Keratinocyte (primary cell): Measurements from ENCODE around the gene VRK3. TPM values are rescaled to one million over a fixed set of nuclear protein-coding genes. Genes with fewer than 3 reads are reported as not detected.

ENCODE experiments used
- DNase-seq: peaks from one replicate; pipeline ENCODE4 v3.0.0-alpha.2; 2011; ENCODE audit warnings: low read depth, missing footprints, low spot score
- FAIRE-seq: peaks from 2 replicates; lab custom pipeline; 2011; peaks lifted over from hg19 to GRCh38; lab: Jason Lieb, UNC
- H2AFZ ChIP-seq: 2 replicates; pipeline ENCODE4 v1.6.0; 2012; ENCODE audit warnings: low read length, control low read depth, inconsistent platforms; ENCODE audit not compliant: control insufficient read depth
- H3K27ac ChIP-seq: 2 replicates; pipeline ENCODE4 v1.5.1; 2011; ENCODE audit warnings: low read length; ENCODE audit not compliant: control insufficient read depth, insufficient read depth
- H3K27me3 ChIP-seq: 3 replicates; pipeline ENCODE4 v1.6.0; 2011; ENCODE audit warnings: low read length; ENCODE audit not compliant: control insufficient read depth, insufficient read depth; ENCODE audit errors: extremely low read depth
- H3K36me3 ChIP-seq, 2 experiments: 2 replicates in 1 of 2; 3 replicates in 1 of 2; pipeline ENCODE4 v1.5.1; 2011; ENCODE audit warnings: low read length in 2 of 2, mild to moderate bottlenecking in 1 of 2; ENCODE audit not compliant: control insufficient read depth in 2 of 2, insufficient read depth in 2 of 2; ENCODE audit errors: extremely low read depth in 1 of 2
- H3K4me1 ChIP-seq: 3 replicates; pipeline ENCODE4 v1.5.1; 2011; ENCODE audit warnings: low read length; ENCODE audit not compliant: control insufficient read depth, insufficient read depth; ENCODE audit errors: extremely low read depth
- H3K4me2 ChIP-seq: 3 replicates; pipeline ENCODE4 v1.6.0; 2011; ENCODE audit warnings: low read depth, low read length; ENCODE audit not compliant: control insufficient read depth, insufficient read depth; ENCODE audit errors: extremely low read depth
- H3K4me3 ChIP-seq, 3 experiments: fragments of 200-600 bp in 1 of 3; sonication (generic) in 1 of 3; 2 replicates in 2 of 3; 3 replicates in 1 of 3; pipeline ENCODE4 v1.5.1; 2011 to 2016; ENCODE audit warnings: low read length in 3 of 3, mild to moderate bottlenecking in 3 of 3, control low read depth in 2 of 3, inconsistent platforms in 1 of 3, low read depth in 1 of 3, mixed read lengths in 1 of 3, mixed run types in 1 of 3, moderate library complexity in 1 of 3; ENCODE audit not compliant: control insufficient read depth in 2 of 3, insufficient read depth in 2 of 3; ENCODE audit errors: extremely low read depth in 1 of 3
- H3K79me2 ChIP-seq: 2 replicates; pipeline ENCODE4 v1.6.0; 2012; ENCODE audit warnings: low read length; ENCODE audit not compliant: control insufficient read depth, insufficient read depth
- H3K9ac ChIP-seq: 3 replicates; pipeline ENCODE4 v1.6.0; 2011; ENCODE audit warnings: low read length; ENCODE audit not compliant: control insufficient read depth, insufficient read depth; ENCODE audit errors: extremely low read depth
- H3K9me1 ChIP-seq: 3 replicates; pipeline ENCODE4 v1.6.0; 2011; ENCODE audit warnings: low read length; ENCODE audit not compliant: control insufficient read depth, insufficient read depth; ENCODE audit errors: extremely low read depth
- H3K9me3 ChIP-seq: 2 replicates; pipeline ENCODE4 v1.5.1; 2012; ENCODE audit warnings: low read depth, low read length; ENCODE audit not compliant: control insufficient read depth
- H4K20me1 ChIP-seq: 3 replicates; pipeline ENCODE4 v1.6.0; 2011; ENCODE audit warnings: low read length; ENCODE audit not compliant: control insufficient read depth, insufficient read depth; ENCODE audit errors: extremely low read depth
- EZH2 ChIP-seq: IDR thresholded peaks from one replicate; pipeline ENCODE4 v1.6.1; 2012; ENCODE audit warnings: inconsistent platforms, mild to moderate bottlenecking, low read length, moderate library complexity
- dilution Hi-C: fragments of 300-500 bp; cut with MboI; formaldehyde crosslinking; loops from one replicate; pipeline ENCODE4 v1.7.0; 2020; ENCODE audit warnings: low sequenced_read_pairs; ENCODE audit not compliant: extremely low pct_ligation_motif_present
- polyA plus RNA-seq, 5 experiments: library from polyadenylated mRNA; depleted of rRNA in 3 of 5; stranded (reverse) in 3 of 5; stranded (forward) in 1 of 5; unstranded in 1 of 5; fragments of >200 nt; gene quantifications; 1 replicate in 1 of 5; 2 replicates in 3 of 5; 3 replicates in 1 of 5; pipeline versions ENCODE4 v1.2.1 to v1.2.3, GENCODE V29; 2011 to 2012; ENCODE audit warnings: missing spikeins in 2 of 5, low read depth in 1 of 5, low replicate concordance in 1 of 5
- TF ChIP-seq, protein P1 (sequence below), 3 experiments: IDR thresholded peaks in 1 of 3; conservative IDR thresholded peaks in 1 of 3; optimal IDR thresholded peaks in 1 of 3; 2 replicates in 2 of 3; 3 replicates in 1 of 3; pipeline versions ENCODE3 to v1.5.1; 2011; ENCODE audit warnings: low read length in 3 of 3, mild to moderate bottlenecking in 3 of 3, moderate library complexity in 2 of 3, control low read depth in 1 of 3, inconsistent platforms in 1 of 3; ENCODE audit not compliant: insufficient read depth in 2 of 3; ENCODE audit errors: extremely low read depth in 1 of 3

The VRK3 gene
- polyA plus RNA-seq, 1 donor (not counting 4 experiments of a cell fraction or from before 2014, with no cell fraction given), result 15.6 TPM

DNA sequence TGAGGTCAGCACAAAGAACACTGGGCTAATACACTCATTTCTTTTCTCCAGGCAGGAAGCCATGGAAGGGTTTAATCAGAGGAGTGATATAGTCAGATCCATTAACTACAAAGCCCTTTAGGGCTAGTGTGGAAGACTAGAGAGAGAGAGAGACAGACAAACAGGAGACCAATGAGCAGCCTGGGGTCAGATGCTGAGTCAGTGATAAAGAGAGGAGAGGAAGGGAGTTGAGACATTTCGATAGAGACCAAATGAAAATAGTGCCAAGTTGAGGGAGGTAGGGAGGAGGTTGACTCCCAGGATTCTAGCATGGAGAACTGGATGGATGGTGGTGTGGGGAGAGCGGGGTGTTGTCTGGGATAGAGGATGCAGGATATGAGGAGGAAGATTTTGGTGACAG, 18.8 kb upstream of the VRK3 start:
- Histone ChIP-seq H3K9ac (no peak overlapping the region), H2AFZ (no peak overlapping the region), H3K36me3 (peaks cover 59 to 72% of the 10 kb centered on the region in 2 experiments), H3K9me1 (no peaks in the 10 kb centered on the region), H4K20me1 (no peaks in the 10 kb centered on the region), H3K4me3 (no peak overlapping the region), H3K4me2 (no peak overlapping the region), H3K27me3 (no peaks in the 10 kb centered on the region), H3K4me1 (no peaks in the 10 kb centered on the region), H3K27ac (no peak overlapping the region), H3K9me3 (peaks cover 43% of the 10 kb centered on the region), H3K79me2 (no peaks in the 10 kb centered on the region)
- DNase-seq, result no peak
- dilution Hi-C loops, result no loop called here
- TF ChIP-seq EZH2, result no peak
- TF ChIP-seq, protein P1, sequence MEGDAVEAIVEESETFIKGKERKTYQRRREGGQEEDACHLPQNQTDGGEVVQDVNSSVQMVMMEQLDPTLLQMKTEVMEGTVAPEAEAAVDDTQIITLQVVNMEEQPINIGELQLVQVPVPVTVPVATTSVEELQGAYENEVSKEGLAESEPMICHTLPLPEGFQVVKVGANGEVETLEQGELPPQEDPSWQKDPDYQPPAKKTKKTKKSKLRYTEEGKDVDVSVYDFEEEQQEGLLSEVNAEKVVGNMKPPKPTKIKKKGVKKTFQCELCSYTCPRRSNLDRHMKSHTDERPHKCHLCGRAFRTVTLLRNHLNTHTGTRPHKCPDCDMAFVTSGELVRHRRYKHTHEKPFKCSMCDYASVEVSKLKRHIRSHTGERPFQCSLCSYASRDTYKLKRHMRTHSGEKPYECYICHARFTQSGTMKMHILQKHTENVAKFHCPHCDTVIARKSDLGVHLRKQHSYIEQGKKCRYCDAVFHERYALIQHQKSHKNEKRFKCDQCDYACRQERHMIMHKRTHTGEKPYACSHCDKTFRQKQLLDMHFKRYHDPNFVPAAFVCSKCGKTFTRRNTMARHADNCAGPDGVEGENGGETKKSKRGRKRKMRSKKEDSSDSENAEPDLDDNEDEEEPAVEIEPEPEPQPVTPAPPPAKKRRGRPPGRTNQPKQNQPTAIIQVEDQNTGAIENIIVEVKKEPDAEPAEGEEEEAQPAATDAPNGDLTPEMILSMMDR (optimal IDR thresholded peaks at IDR 0.05 in 1 of 3, IDR thresholded peaks at IDR 0.05 in 1 of 3, conservative IDR thresholded peaks at IDR 0.05 in 1 of 3; ENCODE audit: extremely low read depth in 1 of 3, insufficient read depth in 2 of 3, low read length in 3 of 3), result no peak
- FAIRE-seq, result no peak

DNA sequence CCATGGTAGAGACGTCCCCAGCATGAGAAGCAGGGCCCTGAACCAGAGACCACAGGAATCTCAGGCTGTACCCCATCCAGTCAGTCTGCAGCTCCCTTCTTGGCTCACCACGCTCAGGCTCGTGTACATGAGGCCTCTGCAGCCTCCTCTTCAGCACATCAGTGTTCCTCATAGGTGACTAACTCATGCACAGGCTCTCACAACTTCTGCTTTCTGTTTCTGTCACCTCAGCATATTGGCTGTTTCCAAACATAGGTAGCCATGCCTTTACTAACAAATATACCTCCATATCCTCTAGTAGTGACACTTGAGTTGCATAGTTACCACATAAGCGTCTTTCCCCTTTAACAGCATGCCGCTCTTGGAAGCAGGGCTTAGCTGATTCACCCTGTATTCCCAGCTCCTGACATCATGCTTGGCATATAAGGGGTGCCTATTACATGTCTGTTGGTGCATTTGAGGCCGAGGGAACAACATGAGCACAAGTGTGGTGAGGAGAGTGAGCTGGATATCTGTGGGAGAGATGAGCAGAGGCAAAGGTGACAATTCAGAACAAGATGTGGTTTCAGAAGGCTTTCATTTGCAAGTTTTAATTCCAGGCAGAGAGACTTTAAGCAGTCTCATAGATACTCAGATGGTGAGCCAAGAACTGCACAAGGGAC, 17.3 kb upstream of the VRK3 start:
- no peak overlapping the region for H2AFZ ChIP-seq
- H3K36me3 ChIP-seq, result peaks cover 62 to 72% of the 10 kb centered on the region in 2 experiments
- no peak for DNase-seq
- no peaks in the 10 kb centered on the region for H3K27me3 ChIP-seq
- no peak overlapping the region for H3K4me3 ChIP-seq
- no peaks in the 10 kb centered on the region for H3K9me1 ChIP-seq
- peaks cover 2% of the 10 kb centered on the region for H3K79me2 ChIP-seq
- H4K20me1 ChIP-seq, result no peaks in the 10 kb centered on the region
- dilution Hi-C loops, result no loop called here
- no peak for FAIRE-seq
- H3K9me3 ChIP-seq, result peaks cover 36% of the 10 kb centered on the region
- no peak overlapping the region for H3K27ac ChIP-seq
- no peak overlapping the region for H3K4me2 ChIP-seq
- no peak overlapping the region for H3K9ac ChIP-seq
- TF ChIP-seq, protein P1 (optimal IDR thresholded peaks at IDR 0.05 in 1 of 3, IDR thresholded peaks at IDR 0.05 in 1 of 3, conservative IDR thresholded peaks at IDR 0.05 in 1 of 3; ENCODE audit: extremely low read depth in 1 of 3, insufficient read depth in 2 of 3, low read length in 3 of 3), result no peak
- TF ChIP-seq EZH2, result no peak
- peaks cover under 1% of the 10 kb centered on the region for H3K4me1 ChIP-seq
